SU-DHL-6 (cell line): ENCODE measurements around the gene TRAF3IP1.

Source experiments
- H2AFZ ChIP-seq: fragments of 200-600 bp; sonication (generic); 2 replicates; pipeline ENCODE4 v1.6.1; 2014; ENCODE audit warnings: low read depth, mild to moderate bottlenecking, moderate library complexity, mixed read lengths, antibody characterized with exemption, low read length; ENCODE audit not compliant: severe bottlenecking
- H3F3A ChIP-seq: fragments of 200-600 bp; shearing (Covaris generic); 2 replicates; pipeline ENCODE4 v1.6.0; 2016; ENCODE audit warnings: antibody characterized with exemption, mild to moderate bottlenecking; ENCODE audit not compliant: insufficient read depth
- H3K27ac ChIP-seq: fragments of 200-600 bp; sonication (generic); 2 replicates; pipeline ENCODE4 v1.5.1; 2016; ENCODE audit warnings: low read depth, mild to moderate bottlenecking, low read length, moderate library complexity, mixed read lengths
- H3K27me3 ChIP-seq: fragments of 200-600 bp; sonication (generic), shearing (Covaris generic); 2 replicates; pipeline ENCODE4 v1.6.0; 2014; ENCODE audit warnings: mild to moderate bottlenecking, low read length
- H3K36me3 ChIP-seq: fragments of 200-600 bp; sonication (generic); 2 replicates; pipeline ENCODE4 v1.6.1; 2014; ENCODE audit warnings: mild to moderate bottlenecking, low read length, mixed read lengths
- H3K4me2 ChIP-seq: fragments of 300-600, 200-600 bp; shearing (Covaris generic), sonication (generic); 2 replicates; pipeline ENCODE4 v1.6.0; 2014; ENCODE audit warnings: low read length, low read depth, mild to moderate bottlenecking; ENCODE audit not compliant: poor library complexity, severe bottlenecking
- H3K4me3 ChIP-seq: fragments of 200-600 bp; sonication (generic); 2 replicates; pipeline ENCODE4 v1.5.1; 2014; ENCODE audit warnings: antibody characterized with exemption, low read length, mild to moderate bottlenecking, mixed read lengths; ENCODE audit not compliant: insufficient read depth, poor library complexity, severe bottlenecking
- H3K79me2 ChIP-seq: fragments of 200-600 bp; sonication (generic); 2 replicates; pipeline ENCODE4 v1.6.1; 2014; ENCODE audit warnings: mild to moderate bottlenecking, low read length, moderate library complexity; ENCODE audit not compliant: insufficient read depth
- H3K9ac ChIP-seq: fragments of 200-600 bp; sonication (generic); 2 replicates; pipeline ENCODE4 v1.7.0; 2014; ENCODE audit warnings: mild to moderate bottlenecking, low read length
- H3K9me2 ChIP-seq: fragments of 200-600 bp; sonication (generic); replicated peaks from 2 replicates; pipeline ENCODE4 v1.6.1; 2014; ENCODE audit warnings: low read length; ENCODE audit not compliant: insufficient read depth
- H3K9me3 ChIP-seq: fragments of 200-600 bp; sonication (generic); 2 replicates; pipeline ENCODE4 v1.6.1; 2014; ENCODE audit warnings: low read length, mixed read lengths; ENCODE audit not compliant: insufficient read depth
- H4K20me1 ChIP-seq: fragments of 200-600 bp; sonication (generic); 2 replicates; pipeline ENCODE4 v1.6.1; 2014; ENCODE audit warnings: low read depth, mild to moderate bottlenecking, antibody characterized with exemption, low read length, moderate library complexity, mixed read lengths
- CTCF ChIP-seq: fragments of 200-600 bp; sonication (generic); IDR thresholded peaks from one replicate; pipeline ENCODE4 v1.5.1; 2017; ENCODE audit warnings: antibody characterized with exemption, mild to moderate bottlenecking, low read length, moderate library complexity; ENCODE audit not compliant: insufficient read depth, poor library complexity, severe bottlenecking
- EZH2phosphoT487 ChIP-seq: fragments of 200-600 bp; sonication (generic), shearing (Covaris generic); conservative IDR thresholded peaks from 2 replicates; pipeline ENCODE4 v1.6.1; 2018; ENCODE audit warnings: mild to moderate bottlenecking, antibody characterized with exemption, low read length, moderate library complexity, mixed read lengths

The TRAF3IP1 gene

GRCh38 chr2:238422940-238423339, 102.6 kb downstream of the TRAF3IP1 start:
- H3K27ac ChIP-seq, result no peak overlapping the region
- H3K27me3 ChIP-seq, result no peaks in the 10 kb centered on the region
- H3K9ac ChIP-seq, result no peak overlapping the region
- H3K4me2 ChIP-seq, result no peak overlapping the region
- no peaks in the 10 kb centered on the region for H3K9me2 ChIP-seq
- H3K9me3 ChIP-seq, result no peaks in the 10 kb centered on the region
- H3K4me3 ChIP-seq, result no peak overlapping the region
- no peaks in the 10 kb centered on the region for H3K36me3 ChIP-seq
- H2AFZ ChIP-seq, result no peak overlapping the region
- H4K20me1 ChIP-seq, result no peaks in the 10 kb centered on the region
- H3F3A ChIP-seq, result 0 out of 2 replicates have a peak, but pooled peaks cover 3% of the 10 kb centered on the region
- H3K79me2 ChIP-seq, result peaks cover 11% of the 10 kb centered on the region
- TF ChIP-seq CTCF (no peak), EZH2phosphoT487 (no peak)

- Histone ChIP-seq H3K27me3 (no peaks in the 10 kb centered on the region), H3K4me2 (no peak overlapping the region), H3K36me3 (no peaks in the 10 kb centered on the region), H2AFZ (no peak overlapping the region), H3K9me3 (no peaks in the 10 kb centered on the region), H3K4me3 (no peak overlapping the region), H3K9me2 (no peaks in the 10 kb centered on the region), H4K20me1 (no peaks in the 10 kb centered on the region), H3K9ac (no peak overlapping the region), H3F3A (0 out of 2 replicates have a peak, but pooled peaks cover 3% of the 10 kb centered on the region), H3K79me2 (peaks cover 19% of the 10 kb centered on the region), H3K27ac (no peak overlapping the region)
- no peak for TF ChIP-seq CTCF
- TF ChIP-seq EZH2phosphoT487, result no peak
These were observed 103.4 kb downstream of the TRAF3IP1 start for GRCh38 chr2:238423561-238424312.

- Histone ChIP-seq H3K4me3 (no peak overlapping the region), H3K4me2 (no peak overlapping the region), H3K27ac (no peak overlapping the region)
These were observed 104.0 kb downstream of the TRAF3IP1 start for GRCh38 chr2:238424313-238424700.

More at GRCh38 chr2:238424313-238424700, 104.0 kb downstream of the TRAF3IP1 start:
- TF ChIP-seq EZH2phosphoT487, result no peak
- no peak for TF ChIP-seq CTCF
- no peaks in the 10 kb centered on the region for H3K9me3 ChIP-seq
- no peaks in the 10 kb centered on the region for H4K20me1 ChIP-seq
- no peaks in the 10 kb centered on the region for H3K27me3 ChIP-seq
- peaks cover 24% of the 10 kb centered on the region for H3K79me2 ChIP-seq
- 0 out of 2 replicates have a peak, but pooled peaks cover 3% of the 10 kb centered on the region for H3F3A ChIP-seq
- H3K9me2 ChIP-seq, result no peaks in the 10 kb centered on the region
- H2AFZ ChIP-seq, result no peak overlapping the region
- no peak overlapping the region for H3K9ac ChIP-seq
- H3K36me3 ChIP-seq, result no peaks in the 10 kb centered on the region
